G401 (cell line): Measurements from ENCODE around the gene KCNQ4. TPM values are rescaled to one million over a fixed set of nuclear protein-coding genes. Genes with fewer than 3 reads are reported as not detected.

Source experiments
- DNase-seq: peaks from one replicate; pipeline ENCODE4 v3.0.0-alpha.2; 2015; ENCODE audit warnings: low spot score
- in situ Hi-C: cut with HindIII; loops from 2 replicates; pipeline ENCODE4 v1.10.0; 2016; ENCODE audit warnings: low sequenced_read_pairs, mixed read lengths
- total RNA-seq: library from RNA; depleted of rRNA; stranded (reverse); fragments of >200 nt; shearing (Covaris generic); gene quantifications from 2 replicates; pipeline ENCODE4 v1.2.3, GENCODE V29; 2014

The KCNQ4 gene
- total RNA-seq, 1 experiment from 2014 or later, result 0.61 TPM

- no peak for DNase-seq
- in situ Hi-C loops, result no loop called here
Observed at GRCh38 chr1:40806240-40806639, 22.7 kb downstream of the KCNQ4 start.

- DNase-seq, result no peak
- in situ Hi-C loops, result no loop called here
Observed at GRCh38 chr1:40806731-40807695, 23.4 kb downstream of the KCNQ4 start.

GRCh38 chr1:40808002-40808401 lies 24.4 kb downstream of the KCNQ4 start:
- in situ Hi-C loops, result no loop called here
- no peak for DNase-seq

- in situ Hi-C loops, result no loop called here
- no peak for DNase-seq
Observed at GRCh38 chr1:40808444-40808843, 24.9 kb downstream of the KCNQ4 start.

- no peak for DNase-seq
- in situ Hi-C loops, result no loop called here
Observed at GRCh38 chr1:40808909-40809308, 25.3 kb downstream of the KCNQ4 start.

GRCh38 chr1:40810927-40811326 lies 27.3 kb downstream of the KCNQ4 start:
- DNase-seq, result no peak
- in situ Hi-C loops, result no loop called here

GRCh38 chr1:40815420-40815819 lies 31.8 kb downstream of the KCNQ4 start:
- in situ Hi-C loops, result no loop called here
- DNase-seq, result no peak

GRCh38 chr1:40817791-40818263 lies 34.2 kb downstream of the KCNQ4 start:
- DNase-seq, result no peak
- in situ Hi-C loops, result no loop called here

GRCh38 chr1:40818264-40818961 lies 34.8 kb downstream of the KCNQ4 start:
- no peak for DNase-seq
- in situ Hi-C loops, result no loop called here

- DNase-seq, result no peak
- in situ Hi-C loops, result no loop called here
Observed at GRCh38 chr1:40819101-40819500, 35.5 kb downstream of the KCNQ4 start.

GRCh38 chr1:40820251-40820797 lies 36.7 kb downstream of the KCNQ4 start:
- DNase-seq, result no peak
- in situ Hi-C loops, result no loop called here

- in situ Hi-C loops, result no loop called here
- DNase-seq, result no peak
Observed at GRCh38 chr1:40820911-40821693, 37.5 kb downstream of the KCNQ4 start.

GRCh38 chr1:40822890-40823289 lies 39.3 kb downstream of the KCNQ4 start:
- no peak for DNase-seq
- in situ Hi-C loops, result no loop called here

GRCh38 chr1:40823345-40823744 lies 39.8 kb downstream of the KCNQ4 start:
- in situ Hi-C loops, result no loop called here

GRCh38 chr1:40823983-40824382 lies 40.4 kb downstream of the KCNQ4 start:
- in situ Hi-C loops, result no loop called here
- no peak for DNase-seq

More at GRCh38 chr1:40823345-40823744, 39.8 kb downstream of the KCNQ4 start:
- DNase-seq, result no peak

GRCh38 chr1:40824591-40825434 lies 41.2 kb downstream of the KCNQ4 start:
- no peak for DNase-seq
- in situ Hi-C loops, result no loop called here

- no peak for DNase-seq
- in situ Hi-C loops, result no loop called here
Observed at GRCh38 chr1:40825435-40825788, 41.8 kb downstream of the KCNQ4 start.

- in situ Hi-C loops, result no loop called here
- no peak for DNase-seq
Observed at GRCh38 chr1:40825996-40826395, 42.4 kb downstream of the KCNQ4 start.
